Glutamatergic neuron (in vitro differentiated cells): ENCODE results near the gene NAA15. TPM values are rescaled to one million over a fixed set of nuclear protein-coding genes. Genes with fewer than 3 reads are reported as not detected.
"Not testable (repeated sequence)": the region's sequence is repeated elsewhere in the genome, so short reads cannot be mapped to it uniquely, and the experiment has no call there.

Experiments
- DNase-seq: peaks from one replicate; pipeline ENCODE4 v3.0.0; 2022
- H3K27ac Mint-ChIP-seq: one replicate; pipeline ENCODE4 v1.8.0; 2020; ENCODE audit warnings: mild to moderate bottlenecking, mixed read lengths, inconsistent platforms; ENCODE audit not compliant: unreplicated experiment
- H3K27me3 Mint-ChIP-seq: one replicate; pipeline ENCODE4 v1.8.0; 2020; ENCODE audit warnings: mild to moderate bottlenecking, moderate library complexity, mixed read lengths, inconsistent platforms; ENCODE audit not compliant: unreplicated experiment
- H3K36me3 Mint-ChIP-seq: one replicate; pipeline ENCODE4 v1.8.0; 2020; ENCODE audit warnings: mild to moderate bottlenecking, mixed read lengths, inconsistent platforms; ENCODE audit not compliant: unreplicated experiment
- H3K4me1 Mint-ChIP-seq: one replicate; pipeline ENCODE4 v1.8.0; 2020; ENCODE audit warnings: mild to moderate bottlenecking, low read depth, mixed read lengths, inconsistent platforms; ENCODE audit not compliant: unreplicated experiment
- H3K4me3 Mint-ChIP-seq: one replicate; pipeline ENCODE4 v1.8.0; 2020; ENCODE audit warnings: mild to moderate bottlenecking, mixed read lengths, inconsistent platforms; ENCODE audit not compliant: unreplicated experiment
- H3K9me3 Mint-ChIP-seq: one replicate; pipeline ENCODE4 v1.8.0; 2020; ENCODE audit warnings: mild to moderate bottlenecking, moderate library complexity, mixed read lengths, inconsistent platforms; ENCODE audit not compliant: unreplicated experiment
- CTCF ChIP-seq: fragments of 200-600 bp; sonication (generic); IDR thresholded peaks from one replicate; pipeline ENCODE4 v1.5.0; 2021; ENCODE audit not compliant: partially characterized antibody, unreplicated experiment
- long read RNA-seq: library from polyadenylated mRNA; unstranded; transcript quantifications from one replicate; pipeline ENCODE4 v2.0.0, GENCODE V29; 2020; ENCODE audit not compliant: unreplicated experiment
- total RNA-seq: library from RNA; stranded (reverse); fragmentation: NEBNext Ultra II Directional; extraction: Animal tissue kit (Norgen Biotek cat#: 25700); gene quantifications from one replicate; pipeline ENCODE4 v1.2.1, GENCODE V29; 2021; ENCODE audit not compliant: unreplicated experiment

The NAA15 gene
- total RNA-seq: 44.9 TPM
- long read RNA-seq, partial matches to known transcripts: 13 of 16 reads
- long read RNA-seq, other reads (novel, unspliced or antisense): 3 of 16 reads

GRCh38 chr4:139301113-139301820 is at the start of gene NAA15:
Gene NAA15, plus strand, starts transcription at chr4:139301505. Its CDS starts 273 bp downstream, at chr4:139301778.
- H3K36me3 Mint-ChIP-seq: peaks cover 5% of the 10 kb centered on the region
- peak within 1 kb of the TSS; percentile 100 for H3K4me3 Mint-ChIP-seq
- peak within 1 kb of the TSS; percentile 99 for H3K27ac Mint-ChIP-seq
- peaks cover 7% of the 10 kb centered on the region for H3K9me3 Mint-ChIP-seq
- peaks cover 6% of the 10 kb centered on the region for H3K27me3 Mint-ChIP-seq
- TF ChIP-seq CTCF: no peak
- DNase-seq: peak; percentile 98
- H3K4me1 Mint-ChIP-seq: peaks cover 8% of the 10 kb centered on the region

GRCh38 chr4:139253046-139253445 is 48.3 kb upstream of the NAA15 start:
- Mint-ChIP-seq H3K36me3 (no peaks in the 10 kb centered on the region), H3K4me3 (no peak overlapping the region), H3K4me1 (no peaks in the 10 kb centered on the region), H3K27me3 (peaks cover 4% of the 10 kb centered on the region), H3K27ac (no peak overlapping the region), H3K9me3 (no peaks in the 10 kb centered on the region)
- no peak for TF ChIP-seq CTCF
- DNase-seq: no peak

GRCh38 chr4:139253713-139254112 is 47.6 kb upstream of the NAA15 start:
- Mint-ChIP-seq H3K9me3 (no peaks in the 10 kb centered on the region), H3K4me1 (no peaks in the 10 kb centered on the region), H3K36me3 (no peaks in the 10 kb centered on the region), H3K27me3 (peaks cover 4% of the 10 kb centered on the region), H3K4me3 (no peak overlapping the region), H3K27ac (no peak overlapping the region)
- no peak for DNase-seq
- TF ChIP-seq CTCF: no peak

GRCh38 chr4:139255581-139255980 is 45.7 kb upstream of the NAA15 start:
- H3K36me3 Mint-ChIP-seq, H3K27ac Mint-ChIP-seq, H3K4me3 Mint-ChIP-seq, H3K27me3 Mint-ChIP-seq, H3K4me1 Mint-ChIP-seq, H3K9me3 Mint-ChIP-seq, DNase-seq: not testable (repeated sequence)

- Mint-ChIP-seq H3K9me3 (no peaks in the 10 kb centered on the region), H3K27me3 (peaks cover 4% of the 10 kb centered on the region), H3K4me3 (no peak overlapping the region), H3K27ac (no peak overlapping the region), H3K36me3 (no peaks in the 10 kb centered on the region), H3K4me1 (no peaks in the 10 kb centered on the region)
- DNase-seq: no peak
- TF ChIP-seq CTCF: no peak
Observed at GRCh38 chr4:139256349-139256748, 45.0 kb upstream of the NAA15 start.
